Amniotic epithelial cell (primary cell): ENCODE data around the gene ENDOV.
A peak's percentile ranks its signal among the peaks of the same experiment; 100 is the strongest.

Experiments used
- DNase-seq: peaks from one replicate; pipeline ENCODE4 v3.0.0-alpha.2; 2010; ENCODE audit warnings: low read depth

The ENDOV gene

GRCh38 chr17:80414803-80415625 is at the start of gene ENDOV:
ENDOV (plus strand) TSS chr17:80415167; CDS start chr17:80415195, 28 bp downstream.
- peak; percentile 90 for DNase-seq

GRCh38 chr17:80365983-80366382 is 49.0 kb upstream of the ENDOV start:
- DNase-seq: no peak

GRCh38 chr17:80367503-80367902 is 47.5 kb upstream of the ENDOV start:
- no peak for DNase-seq

DNA sequence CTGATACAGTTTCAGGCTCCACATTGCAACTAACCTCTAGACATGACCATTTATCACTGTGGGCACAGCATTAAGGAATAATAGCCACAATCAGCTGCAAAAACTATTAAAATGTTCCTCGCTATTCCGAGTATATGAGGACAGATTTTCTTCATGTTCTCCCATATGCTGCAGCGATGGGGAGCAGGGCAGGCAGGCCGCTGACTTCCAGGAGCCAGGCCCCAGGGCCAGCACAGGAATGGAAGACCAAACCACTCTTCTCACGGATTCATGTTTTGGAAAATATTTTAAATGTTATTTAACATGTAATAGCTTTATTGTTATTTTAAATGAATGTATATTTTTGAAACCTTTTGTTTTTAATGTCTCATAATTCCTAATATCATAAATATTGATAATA is 43.8 kb upstream of the ENDOV start:
- DNase-seq: no peak

GRCh38 chr17:80372456-80372855 is 42.5 kb upstream of the ENDOV start:
- DNase-seq: no peak

GRCh38 chr17:80372922-80373570 is 41.9 kb upstream of the ENDOV start:
- DNase-seq: no peak

DNA sequence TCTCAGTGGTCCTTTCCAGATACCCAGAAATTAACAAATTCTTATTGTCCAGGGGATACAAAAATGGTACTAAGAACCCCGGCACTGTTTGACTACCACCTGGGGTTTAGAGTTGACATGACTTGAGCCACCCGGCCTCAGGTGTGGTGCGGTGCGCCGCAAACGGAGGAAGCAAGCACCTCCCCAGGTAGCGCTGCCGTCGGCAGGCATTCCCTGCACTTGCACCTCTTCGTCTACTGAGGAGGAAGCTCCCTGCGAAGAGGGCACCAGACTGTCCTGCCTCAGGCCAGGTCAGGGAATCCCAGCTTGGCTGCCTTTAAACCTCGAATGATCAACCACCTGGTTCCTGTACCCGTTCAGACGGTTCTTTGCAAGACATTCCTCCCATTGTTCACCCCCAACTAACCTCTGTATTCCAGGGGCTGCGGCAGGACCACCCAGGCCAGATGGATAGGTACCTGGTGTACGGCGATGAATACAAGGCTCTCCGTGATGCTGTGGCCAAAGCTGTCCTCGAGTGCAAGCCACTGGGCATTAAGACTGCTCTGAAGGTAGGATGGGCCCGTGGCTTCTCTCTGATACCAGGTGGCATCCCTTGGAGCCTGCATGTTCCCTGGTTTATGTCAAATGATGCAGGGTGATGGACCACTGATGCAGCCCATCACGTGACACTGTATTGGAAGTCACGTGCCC is 40.8 kb upstream of the ENDOV start:
- no peak for DNase-seq

DNA sequence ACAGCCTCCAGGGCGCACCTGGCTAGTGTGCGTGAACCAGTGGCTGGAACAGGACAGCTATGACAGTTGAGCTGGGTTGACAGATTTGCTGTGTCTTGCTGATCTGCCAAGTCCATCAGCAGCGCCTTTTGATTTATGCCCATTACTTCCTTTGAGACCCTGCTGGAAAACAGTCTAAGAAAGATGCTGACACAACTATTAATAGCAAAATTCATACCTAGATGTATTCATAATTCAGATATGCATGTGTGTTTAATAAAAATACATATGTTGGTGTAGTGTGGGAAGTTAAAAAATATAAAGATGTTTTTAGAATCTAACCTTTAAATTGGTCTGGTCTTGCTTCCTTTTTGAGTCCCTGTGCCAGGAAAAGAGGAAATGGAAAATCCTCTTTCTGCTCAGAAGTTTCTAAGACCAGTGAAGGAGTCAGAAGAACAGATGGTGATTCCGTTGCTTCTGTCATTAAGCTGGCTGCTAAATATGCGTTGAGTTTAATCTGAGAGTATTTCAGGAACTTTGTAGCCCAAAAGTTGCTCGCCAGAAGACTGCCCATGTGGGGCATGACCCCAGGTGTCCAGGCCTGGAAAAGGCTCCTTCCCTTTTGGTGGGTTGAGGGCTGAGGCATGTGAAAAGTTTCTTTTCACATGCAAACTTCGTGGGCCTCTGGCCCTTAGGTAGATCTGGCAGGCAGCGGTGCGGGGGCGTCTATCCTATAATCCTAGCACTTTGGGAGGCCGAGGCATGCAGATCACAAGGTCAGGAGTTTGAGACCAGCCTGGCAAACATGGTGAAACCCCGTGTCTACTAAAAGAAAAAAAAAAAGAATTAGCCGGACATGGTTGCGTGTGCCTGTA is 40.0 kb upstream of the ENDOV start:
- DNase-seq: no peak

DNA sequence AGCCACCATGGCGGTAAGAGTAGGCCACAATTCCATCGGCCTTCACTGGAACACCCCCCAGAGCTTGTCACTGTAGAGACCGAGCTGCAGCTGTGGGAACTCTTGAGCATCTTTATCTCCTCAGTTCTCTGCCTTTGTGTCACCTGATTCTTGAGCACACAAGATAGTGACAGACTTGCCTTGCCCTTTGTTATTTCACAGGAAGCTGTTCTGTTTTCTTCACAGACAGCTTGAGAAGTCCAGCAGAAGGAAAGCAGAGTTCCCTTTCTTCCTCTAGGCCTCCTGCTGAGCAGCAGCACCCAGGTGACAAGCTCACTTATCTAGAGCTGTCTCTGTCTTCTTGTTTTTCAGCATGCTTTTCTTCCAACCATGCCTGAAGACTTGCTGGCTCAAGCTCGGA is 38.4 kb upstream of the ENDOV start:
- DNase-seq: no peak

DNA sequence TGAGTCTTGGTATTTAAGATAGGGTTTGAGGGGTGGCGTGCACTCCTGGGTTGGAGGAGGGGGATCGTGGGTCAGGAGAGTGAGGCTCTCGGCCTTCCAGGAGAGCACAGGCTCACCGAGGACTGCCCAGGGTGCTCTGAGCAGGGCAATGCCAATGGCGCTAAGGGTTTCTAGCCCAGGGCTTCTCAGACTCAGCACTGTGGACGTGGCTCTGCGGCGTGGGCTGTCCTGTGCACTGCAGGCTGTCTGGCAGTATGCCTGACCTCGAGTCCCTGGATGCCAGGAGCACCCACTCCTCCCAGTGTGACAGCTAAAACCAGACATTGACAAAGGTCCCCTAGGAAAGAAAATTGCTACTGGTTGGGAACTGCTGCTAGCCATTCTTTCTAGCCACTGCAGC is 37.2 kb upstream of the ENDOV start:
- no peak for DNase-seq

DNA sequence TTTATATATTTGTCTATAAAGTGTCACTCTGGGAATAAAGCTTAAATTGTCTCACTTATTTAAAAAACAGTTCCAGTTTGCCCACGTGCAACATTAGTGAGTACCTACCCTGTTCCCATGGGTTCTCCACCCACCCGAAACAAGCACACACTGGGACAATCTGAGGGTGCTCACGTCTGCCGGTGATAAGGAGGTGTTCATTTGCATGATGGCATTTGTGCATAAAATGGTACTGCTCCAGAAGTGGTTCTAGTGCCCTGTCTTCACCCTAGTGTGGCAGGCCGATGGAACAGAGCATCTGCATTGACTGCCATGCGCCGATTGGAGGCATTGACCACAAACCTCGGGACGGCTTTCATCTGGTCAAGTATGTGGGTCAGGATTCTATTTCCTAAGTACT is 35.6 kb upstream of the ENDOV start:
- no peak for DNase-seq

DNA sequence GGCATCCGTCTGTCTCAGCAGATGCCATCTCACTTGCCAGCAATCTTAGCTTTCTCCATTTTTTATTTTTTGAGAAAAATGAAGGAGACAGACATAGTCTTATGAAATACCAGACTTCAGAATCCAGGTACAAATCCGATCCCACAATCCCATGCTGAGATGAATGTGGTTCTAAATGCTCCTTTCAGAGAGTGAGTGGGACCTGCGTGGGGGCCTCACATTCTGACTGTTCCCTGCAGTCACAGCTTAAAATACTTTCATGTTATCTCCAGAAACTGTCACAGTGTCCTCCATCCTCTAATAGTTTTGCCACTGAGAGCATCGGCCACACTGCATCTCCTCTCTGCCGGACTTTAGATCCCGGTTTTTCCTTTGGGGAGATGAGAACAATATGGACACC is 34.9 kb upstream of the ENDOV start:
- no peak for DNase-seq

DNA sequence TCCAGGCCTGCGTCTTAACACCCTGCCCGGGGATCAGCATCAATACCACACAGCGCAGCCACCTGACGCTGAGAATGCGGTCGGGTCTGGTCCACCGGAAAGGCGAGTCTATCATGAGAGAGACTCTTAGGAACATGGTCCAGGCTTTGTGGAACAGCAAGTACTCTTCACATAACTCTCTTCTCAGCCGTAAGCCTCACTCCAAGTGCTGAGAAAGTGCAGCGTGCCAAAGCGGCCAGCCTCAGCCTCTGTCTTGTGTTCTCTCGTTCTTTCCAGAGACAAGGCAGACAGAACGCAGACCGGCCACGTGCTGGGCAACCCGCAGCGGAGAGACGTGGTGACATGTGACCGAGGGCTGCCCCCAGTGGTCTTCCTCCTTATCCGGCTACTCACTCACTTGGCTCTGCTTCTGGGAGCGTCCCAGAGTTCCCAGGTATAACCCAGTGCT is 34.4 kb upstream of the ENDOV start:
- DNase-seq: no peak

GRCh38 chr17:80381416-80381923 is 33.5 kb upstream of the ENDOV start:
- DNase-seq: no peak

GRCh38 chr17:80382446-80382845 is 32.5 kb upstream of the ENDOV start:
- DNase-seq: no peak

- no peak for DNase-seq
These were observed 32.0 kb upstream of the ENDOV start for GRCh38 chr17:80382956-80383355.

- DNase-seq: no peak
These were observed 30.6 kb upstream of the ENDOV start for GRCh38 chr17:80384078-80384960.

DNA sequence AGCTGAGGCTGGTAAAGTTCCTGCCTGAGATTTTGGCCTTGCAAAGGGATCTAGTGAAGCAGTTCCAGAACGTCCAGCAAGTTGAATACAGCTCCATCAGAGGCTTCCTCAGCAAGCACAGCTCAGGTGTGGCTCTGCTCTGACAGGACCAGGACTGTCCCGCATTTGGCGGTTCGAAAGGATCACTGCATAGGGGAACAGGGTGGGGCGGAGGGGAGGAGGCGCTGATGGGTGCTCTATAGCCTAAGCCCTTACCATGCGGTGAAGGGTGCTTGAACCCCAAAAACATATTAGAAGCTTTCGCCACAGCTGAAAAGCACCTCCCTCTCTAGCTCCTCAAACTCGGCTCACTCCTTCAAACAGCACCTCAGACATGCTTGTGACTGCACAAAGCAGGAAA is 29.9 kb upstream of the ENDOV start:
- no peak for DNase-seq

DNA sequence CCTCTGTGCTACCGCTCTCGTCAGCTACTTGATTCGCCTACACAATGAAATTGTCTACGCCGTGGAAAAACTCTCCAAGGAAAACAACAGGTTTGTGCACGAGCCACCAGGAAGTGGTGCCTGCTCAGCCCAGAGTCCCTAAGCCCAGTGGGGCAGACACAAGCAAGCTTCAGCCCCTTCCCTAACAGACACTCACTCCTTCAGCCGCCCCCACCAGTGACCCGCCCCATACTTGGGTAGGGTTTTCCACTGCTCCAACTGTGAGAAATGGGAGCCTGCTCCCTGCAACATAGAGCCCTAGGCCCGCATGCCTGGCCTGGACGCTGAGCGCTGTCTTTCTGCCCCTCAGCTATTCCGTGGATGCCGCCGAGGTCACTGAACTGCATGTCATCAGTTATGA is 28.6 kb upstream of the ENDOV start:
- no peak for DNase-seq

DNA sequence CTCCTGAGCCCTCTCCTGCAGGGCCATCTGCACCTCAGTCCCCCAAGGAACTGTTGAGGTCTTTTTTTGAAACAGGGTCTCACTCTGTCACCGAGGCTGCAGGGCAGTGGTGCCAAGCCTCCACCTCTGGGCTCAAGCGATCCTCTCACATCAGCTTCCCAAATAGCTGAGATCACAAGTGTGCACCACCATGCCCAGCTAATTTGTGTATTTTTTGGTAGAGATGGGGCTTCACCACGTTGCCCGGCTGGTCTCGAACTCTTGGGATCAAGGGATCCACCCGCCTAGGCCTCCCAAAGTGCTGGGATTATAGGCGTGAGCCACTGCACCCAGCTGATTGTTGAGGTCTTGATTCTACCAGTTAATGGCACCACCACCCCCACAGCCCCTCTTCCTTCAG is 27.9 kb upstream of the ENDOV start:
- DNase-seq: no peak

DNA sequence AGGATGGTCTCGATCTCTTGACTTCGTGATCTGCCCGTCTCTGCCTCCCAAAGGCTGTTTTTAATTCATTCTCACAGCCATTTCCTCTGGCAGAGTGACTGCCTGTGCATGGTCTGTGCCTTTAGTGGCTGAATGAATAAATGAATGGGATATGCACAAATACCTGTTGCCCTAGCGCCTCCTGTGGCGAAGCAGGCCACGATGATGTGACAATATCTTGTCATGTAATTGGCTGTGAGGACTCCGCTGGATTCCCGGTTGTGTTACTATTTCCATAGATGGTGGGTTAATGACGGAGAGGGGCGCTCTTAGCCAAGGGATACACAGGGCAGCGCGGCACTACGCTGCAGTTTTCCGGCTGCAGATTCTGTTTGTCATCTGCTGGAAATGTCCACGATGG is 26.8 kb upstream of the ENDOV start:
- DNase-seq: no peak
